ENCODE measurements around the gene NPM1. TPM values are rescaled to one million over a fixed set of nuclear protein-coding genes. Genes with fewer than 3 reads are reported as not detected.
A peak's percentile ranks its signal among the peaks of the same experiment; 100 is the strongest.

Gene NPM1
- total RNA-seq, 2 donors from 2014 or later, result 1,997 to 2,127 TPM

- peak; percentile 87 for DNase-seq
- H3K9me3 Mint-ChIP-seq, result no peaks in the 10 kb centered on the region
- H3K4me1 ChIP-seq (ENCODE audit: control insufficient read depth, insufficient read depth, low read length), result no peaks in the 10 kb centered on the region
- H3K4me3 Mint-ChIP-seq, result peak overlapping the region; percentile 41
- no peak overlapping the region for H3K9ac ChIP-seq (ENCODE audit: extremely low read depth, low read length, poor library complexity, severe bottlenecking)
- no peaks in the 10 kb centered on the region for H3K9me3 ChIP-seq (ENCODE audit: control insufficient read depth, low read length)
- no peaks in the 10 kb centered on the region for H3K36me3 Mint-ChIP-seq (ENCODE audit: low read depth)
- peaks cover 17% of the 10 kb centered on the region for H3K27me3 Mint-ChIP-seq (ENCODE audit: insufficient read depth)
- H3K36me3 ChIP-seq (ENCODE audit: control insufficient read depth, insufficient read depth, low read length), result no peaks in the 10 kb centered on the region
- H3K4me1 Mint-ChIP-seq, result peaks cover 15% of the 10 kb centered on the region
- H3K27ac ChIP-seq (ENCODE audit: low read depth, low read length), result peak overlapping the region; percentile 73
- 39 to 41% methylated on average over 26 to 88 of the region's 88 CpGs for WGBS, 2 experiments (ENCODE audit: insufficient coverage in 1 of 2, insufficient read length in 1 of 2)
- no peak overlapping the region for H3K4me3 ChIP-seq (ENCODE audit: low read length)
- H3K27ac Mint-ChIP-seq, result peak overlapping the region; percentile 52
- H3K27me3 ChIP-seq (ENCODE audit: control insufficient read depth, insufficient read depth, low read length, poor library complexity, severe bottlenecking), result no peaks in the 10 kb centered on the region
- no peak for TF ChIP-seq CTCF (conservative IDR thresholded peaks at IDR 0.05)
Observed at GRCh38 chr5:171450423-171451331, 63.0 kb downstream of the NPM1 start.

GRCh38 chr5:171451421-171451820 is 63.8 kb downstream of the NPM1 start:
- Histone ChIP-seq H3K4me3 (ENCODE audit: low read length) (no peak overlapping the region), H3K27me3 (ENCODE audit: control insufficient read depth, insufficient read depth, low read length, poor library complexity, severe bottlenecking) (no peaks in the 10 kb centered on the region), H3K36me3 (ENCODE audit: control insufficient read depth, insufficient read depth, low read length) (no peaks in the 10 kb centered on the region), H3K9me3 (ENCODE audit: control insufficient read depth, low read length) (no peaks in the 10 kb centered on the region), H3K9ac (ENCODE audit: extremely low read depth, low read length, poor library complexity, severe bottlenecking) (no peak overlapping the region), H3K4me1 (ENCODE audit: control insufficient read depth, insufficient read depth, low read length) (no peaks in the 10 kb centered on the region), H3K27ac (ENCODE audit: low read depth, low read length) (peak overlapping the region; percentile 17)
- peaks cover 15% of the 10 kb centered on the region for H3K4me1 Mint-ChIP-seq
- no peaks in the 10 kb centered on the region for H3K9me3 Mint-ChIP-seq
- no peak for DNase-seq
- H3K4me3 Mint-ChIP-seq, result peak overlapping the region; percentile 41
- no peak overlapping the region for H3K27ac Mint-ChIP-seq
- no peak for TF ChIP-seq CTCF (conservative IDR thresholded peaks at IDR 0.05)
- WGBS, 2 experiments (ENCODE audit: insufficient coverage in 1 of 2, insufficient read length in 1 of 2), result 81 to 92% methylated on average over 8 to 17 of the region's 17 CpGs
- H3K36me3 Mint-ChIP-seq (ENCODE audit: low read depth), result no peaks in the 10 kb centered on the region
- H3K27me3 Mint-ChIP-seq (ENCODE audit: insufficient read depth), result peaks cover 17% of the 10 kb centered on the region

- TF ChIP-seq CTCF (conservative IDR thresholded peaks at IDR 0.05), result peak; percentile 55
- Histone ChIP-seq H3K9me3 (ENCODE audit: control insufficient read depth, low read length) (no peaks in the 10 kb centered on the region), H3K27ac (ENCODE audit: low read depth, low read length) (no peak overlapping the region), H3K4me3 (ENCODE audit: low read length) (no peak overlapping the region), H3K27me3 (ENCODE audit: control insufficient read depth, insufficient read depth, low read length, poor library complexity, severe bottlenecking) (no peaks in the 10 kb centered on the region), H3K9ac (ENCODE audit: extremely low read depth, low read length, poor library complexity, severe bottlenecking) (no peak overlapping the region), H3K36me3 (ENCODE audit: control insufficient read depth, insufficient read depth, low read length) (no peaks in the 10 kb centered on the region), H3K4me1 (ENCODE audit: control insufficient read depth, insufficient read depth, low read length) (no peaks in the 10 kb centered on the region)
- Mint-ChIP-seq H3K27me3 (ENCODE audit: insufficient read depth) (peaks cover 17% of the 10 kb centered on the region), H3K9me3 (no peaks in the 10 kb centered on the region), H3K4me1 (peaks cover 15% of the 10 kb centered on the region), H3K27ac (no peak overlapping the region), H3K36me3 (ENCODE audit: low read depth) (no peaks in the 10 kb centered on the region), H3K4me3 (no peak overlapping the region)
- WGBS, 2 experiments (ENCODE audit: insufficient coverage in 1 of 2, insufficient read length in 1 of 2), result 90 to 92% methylated on average over 7 to 11 of the region's 11 CpGs
- no peak for DNase-seq
Observed at GRCh38 chr5:171453056-171453725, 65.5 kb downstream of the NPM1 start.
